Head of caudate nucleus (tissue), 42 donors: ENCODE results near the gene DLG5.

Experiments used
- DNase-seq, 42 donors: peaks; one replicate each; pipeline versions ENCODE4 v3.0.0 to v3.0.0-alpha.2; 2020 to 2021; ENCODE audit warnings: mixed read lengths in 7 of 42
- intact Hi-C: fragments of 100-400 bp; cut with DNase I; formaldehyde crosslinking; loops from one replicate; pipeline ENCODE4 v1.15.0; 2022

DLG5 gene

DNA sequence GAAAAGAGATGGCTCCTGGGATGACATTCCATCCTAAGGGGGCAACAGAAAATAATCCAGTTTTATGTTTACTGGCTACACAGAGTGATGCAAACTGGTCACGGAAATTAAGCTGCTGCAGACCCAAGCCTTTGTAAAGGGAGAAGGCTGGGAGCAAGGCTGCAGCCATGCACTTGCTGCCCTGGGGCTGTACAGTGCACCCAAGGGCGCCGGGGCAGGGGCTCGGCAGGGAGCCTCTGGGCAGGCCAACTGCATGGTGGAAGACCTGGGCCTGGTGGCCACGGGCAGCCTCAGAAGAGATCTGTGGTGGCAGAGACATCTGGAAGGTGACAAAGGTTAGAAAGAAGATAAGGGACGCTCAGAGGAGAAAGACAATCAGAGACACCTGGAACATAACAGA is 113.8 kb downstream of the DLG5 start:
- intact Hi-C loops, result no loop called here
- DNase-seq, result no peak

DNA sequence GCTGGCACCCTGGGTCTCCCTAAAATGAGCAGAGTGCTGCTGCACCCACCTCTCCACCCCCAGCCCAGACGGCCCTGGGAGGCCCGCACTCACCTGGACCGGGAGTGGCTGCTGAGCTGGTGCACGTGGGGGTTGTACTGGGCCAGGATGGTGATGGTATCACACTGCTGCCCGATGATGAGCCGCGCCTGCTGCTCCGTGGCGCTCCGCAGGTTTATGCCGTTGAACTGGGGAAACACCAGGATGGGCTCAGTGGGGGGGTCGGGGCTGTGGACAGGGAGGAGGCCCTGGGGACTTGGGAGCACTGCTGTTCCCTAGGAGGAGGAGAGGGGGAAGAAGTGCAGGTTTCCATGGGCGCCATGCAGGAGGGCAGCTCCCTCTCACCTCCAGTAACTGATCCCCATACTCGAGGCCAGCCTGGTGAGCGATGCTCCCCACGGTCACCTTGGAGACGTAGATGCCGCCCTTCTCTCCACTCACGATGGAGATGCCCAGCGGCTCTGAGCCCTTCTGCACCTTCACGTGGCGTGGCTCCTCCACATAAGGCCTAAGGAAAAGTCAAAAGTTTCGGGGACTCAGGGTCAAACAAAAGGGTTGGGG is 114.6 kb downstream of the DLG5 start:
- intact Hi-C loops, result no loop called here
- DNase-seq, result no peak

DNA sequence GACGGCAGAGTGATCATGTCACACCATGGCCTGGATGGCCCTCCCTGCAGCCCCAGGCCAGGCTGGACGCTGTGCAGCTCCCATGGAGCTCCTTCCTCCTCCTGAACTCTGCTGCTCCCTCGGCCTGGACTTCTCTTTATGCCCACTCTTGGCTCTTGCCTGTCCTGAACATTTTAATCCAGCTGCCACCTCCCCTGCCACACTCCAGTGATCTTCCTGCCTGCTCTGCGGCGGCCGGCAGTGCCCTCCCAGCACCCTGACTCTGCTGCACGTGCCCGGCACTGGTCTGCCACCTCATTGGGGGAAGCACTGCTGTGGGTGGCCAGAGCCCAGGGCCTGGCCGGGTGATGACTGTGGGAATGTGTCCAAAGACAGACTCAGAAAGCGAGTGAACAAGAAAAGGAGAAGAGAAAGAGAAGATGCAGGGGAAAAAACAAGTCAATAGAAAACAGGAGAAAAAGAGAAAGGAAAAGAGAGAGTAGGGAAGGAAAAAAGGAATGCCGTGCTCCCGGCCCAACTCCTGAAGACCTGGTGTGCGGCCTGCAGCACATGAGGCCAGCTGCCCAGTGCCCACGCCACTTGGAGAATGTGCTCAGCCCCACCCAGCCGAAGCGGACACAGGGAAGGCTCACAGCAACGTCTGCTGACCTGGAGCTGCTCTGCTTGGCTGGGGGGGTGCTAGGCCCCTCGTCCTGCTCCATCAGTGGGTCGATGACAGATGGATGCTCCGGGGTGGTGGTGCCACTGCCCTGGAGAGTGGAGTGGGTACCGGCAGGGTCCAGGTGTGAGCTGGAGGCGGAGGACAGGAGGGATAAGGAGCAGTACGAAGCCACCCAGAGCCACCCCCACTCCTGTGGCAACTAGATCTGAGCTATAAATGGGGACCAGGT is 115.9 kb downstream of the DLG5 start:
- intact Hi-C loops, result no loop called here
- DNase-seq, result peak in 1 of 42 donors; percentile 27

DNA sequence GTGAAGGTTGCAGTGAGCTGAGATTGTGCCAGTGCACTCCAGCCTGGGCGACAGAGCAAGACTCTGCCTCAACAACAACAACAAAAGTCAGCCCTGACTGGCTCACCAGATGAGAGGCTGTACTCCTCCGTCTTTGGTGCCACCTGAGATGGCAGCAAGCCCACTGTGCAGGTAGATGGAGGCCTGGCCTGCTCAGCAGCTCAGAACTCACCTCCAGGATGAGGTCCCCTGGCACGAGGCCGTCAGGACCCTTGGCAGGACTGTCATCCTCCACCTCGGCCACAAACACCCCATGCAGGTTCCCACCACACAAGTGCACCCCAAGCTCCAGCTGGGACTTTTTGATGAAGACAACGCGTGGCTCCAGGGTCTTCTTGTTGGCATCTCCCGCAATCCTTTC is 117.2 kb downstream of the DLG5 start:
- intact Hi-C loops, result no loop called here
- DNase-seq, result no peak

DNA sequence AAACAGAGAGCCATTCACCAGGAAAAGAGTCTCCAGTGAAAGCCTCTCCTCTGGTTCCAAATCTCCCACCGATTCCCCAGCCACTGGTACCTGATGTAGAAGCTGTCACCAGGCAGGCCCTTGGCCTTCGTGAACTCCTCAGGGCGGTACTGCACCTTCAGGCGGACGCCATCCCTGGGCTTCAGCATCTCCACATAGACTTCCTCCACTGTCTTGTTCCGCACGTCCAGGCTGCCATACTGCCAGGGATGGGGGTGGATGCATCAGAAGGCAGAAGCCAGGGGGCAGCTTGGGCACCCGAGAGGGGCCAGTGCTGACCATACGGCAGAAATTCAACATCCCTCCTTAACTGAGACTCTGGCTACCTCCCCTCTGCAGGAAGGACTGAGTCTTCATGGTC is 118.8 kb downstream of the DLG5 start:
- intact Hi-C loops, result no loop called here
- DNase-seq, result no peak

DNA sequence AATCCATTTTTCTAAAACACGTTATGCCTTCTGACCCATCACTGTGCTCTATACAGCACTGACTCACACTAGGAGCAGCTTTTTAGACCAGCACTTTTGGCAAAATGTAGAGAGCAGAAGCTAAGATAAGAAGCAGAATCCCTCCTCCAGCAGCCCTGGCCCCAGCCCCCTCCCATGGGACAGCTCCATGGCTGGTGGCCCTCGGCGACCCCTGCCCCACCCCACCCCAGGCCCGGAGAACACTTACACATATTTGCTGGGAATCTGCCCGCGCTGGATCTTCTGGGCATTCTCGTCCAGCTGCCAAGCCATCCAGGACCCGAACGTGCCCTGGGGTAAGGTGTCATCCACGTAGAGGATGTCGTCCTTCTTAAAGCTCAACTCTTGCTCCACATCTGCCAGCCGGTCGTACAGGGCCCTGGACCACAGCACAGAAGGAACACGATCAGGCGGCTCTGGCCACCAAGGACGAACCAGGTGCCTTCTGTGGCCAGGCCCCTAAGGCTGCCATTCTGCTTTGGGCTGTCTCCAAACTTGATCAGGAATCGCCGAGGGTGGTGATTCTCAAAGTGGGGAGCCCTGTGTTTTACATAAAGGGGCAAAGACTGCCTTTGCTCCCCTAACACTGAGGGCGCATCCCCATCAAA is 119.9 kb downstream of the DLG5 start:
- no peak for DNase-seq
- intact Hi-C loops, result no loop called here

DNA sequence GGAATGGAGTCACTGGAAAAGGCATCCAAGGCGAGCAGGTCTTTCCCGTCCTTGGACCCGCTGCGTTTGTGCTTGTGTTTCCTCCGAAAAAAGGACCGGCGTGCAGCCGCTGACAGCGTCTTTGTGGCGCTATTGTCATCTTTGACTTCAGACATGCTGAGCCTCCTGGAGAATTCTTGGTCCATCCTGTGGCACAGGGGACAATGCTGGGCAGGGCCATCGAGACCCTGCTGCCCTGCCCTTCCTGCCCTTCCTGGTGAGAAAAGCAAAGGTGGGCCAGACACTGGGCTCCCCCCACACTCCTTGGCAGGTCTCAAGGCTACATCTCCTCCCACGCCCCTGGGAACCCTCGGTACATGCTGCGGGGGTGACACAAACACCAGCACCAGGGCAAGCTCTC is 120.9 kb downstream of the DLG5 start:
- intact Hi-C loops, result no loop called here
- no peak for DNase-seq

DNA sequence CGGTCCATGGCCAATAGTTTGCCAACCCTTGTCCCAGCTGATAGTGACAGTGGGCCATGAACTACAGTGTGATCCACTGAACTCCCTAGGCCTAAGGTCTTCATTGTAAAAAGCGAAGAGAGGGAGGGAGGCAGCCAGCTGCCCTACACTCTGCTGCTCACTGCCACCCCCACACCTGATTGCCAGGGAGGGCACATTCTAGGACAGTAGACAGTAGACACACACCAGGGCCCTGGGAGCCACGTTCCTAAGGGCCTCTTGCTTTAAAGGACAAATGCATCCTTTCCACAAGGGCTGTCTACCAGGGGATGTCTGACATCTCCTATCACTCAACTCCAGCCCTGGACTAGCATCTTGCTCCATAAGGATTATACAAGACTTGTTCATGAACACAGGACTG is 122.2 kb downstream of the DLG5 start:
- DNase-seq, result no peak
- intact Hi-C loops, result no loop called here

DNA sequence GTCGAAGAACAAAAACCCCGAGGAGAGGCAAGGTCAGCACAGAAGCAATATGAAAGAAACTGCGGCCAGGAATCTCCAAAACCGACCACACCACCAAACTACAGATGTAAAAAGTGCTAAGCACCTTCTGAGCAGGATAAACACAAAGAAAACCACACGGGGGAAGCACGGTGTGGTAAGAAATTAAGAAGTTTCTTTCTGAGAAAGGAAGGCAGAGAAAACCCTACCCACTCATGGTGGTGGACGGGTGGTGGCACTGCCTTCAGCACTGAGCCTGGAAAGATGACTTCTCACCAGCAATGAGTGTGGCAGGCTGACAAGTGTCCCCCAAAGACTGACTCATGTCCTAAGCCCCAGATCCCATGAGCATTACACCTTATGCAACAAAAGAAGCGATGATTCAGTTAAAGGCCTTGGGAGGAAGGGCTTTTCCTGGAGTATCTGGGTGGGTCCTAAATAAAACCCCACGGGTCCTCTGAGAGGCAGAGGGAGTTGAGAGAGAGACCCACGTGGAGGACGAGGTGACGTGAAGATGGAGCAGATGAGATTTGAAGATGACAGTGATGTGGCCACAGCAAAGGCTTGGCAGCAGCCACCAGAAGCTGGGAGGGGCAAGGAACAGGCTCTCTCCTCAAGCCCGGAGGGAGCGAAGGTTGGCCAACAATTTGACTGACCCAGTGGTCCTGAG is 124.9 kb downstream of the DLG5 start:
- intact Hi-C loops, result no loop called here
- DNase-seq, result peak in 1 of 42 donors; percentile 43

DNA sequence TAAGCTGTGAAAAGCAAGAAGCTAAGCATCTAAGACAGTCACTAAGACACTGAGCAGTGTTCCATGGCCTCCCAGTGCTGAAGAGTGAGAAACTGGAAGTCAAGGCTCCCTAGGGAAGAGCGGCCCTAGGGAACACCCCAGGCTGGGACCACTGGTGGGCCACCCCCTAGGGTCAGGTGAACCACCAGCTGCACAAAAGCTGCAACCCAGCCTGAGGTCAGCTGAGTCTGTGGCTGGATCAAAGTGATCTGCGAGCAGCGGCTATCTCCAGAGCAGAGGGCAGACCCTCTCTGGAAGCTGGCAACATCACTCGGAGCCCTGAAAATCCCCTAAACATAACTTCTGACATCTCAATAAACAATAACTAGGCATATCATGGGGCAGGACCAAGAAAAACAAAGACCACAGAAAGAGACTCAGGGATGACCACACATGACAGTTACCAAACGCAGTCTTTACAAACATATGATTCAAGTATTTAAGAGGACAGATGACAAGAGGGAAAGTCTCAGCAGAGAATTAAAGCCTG is 125.8 kb downstream of the DLG5 start:
- DNase-seq, result no peak

DNA sequence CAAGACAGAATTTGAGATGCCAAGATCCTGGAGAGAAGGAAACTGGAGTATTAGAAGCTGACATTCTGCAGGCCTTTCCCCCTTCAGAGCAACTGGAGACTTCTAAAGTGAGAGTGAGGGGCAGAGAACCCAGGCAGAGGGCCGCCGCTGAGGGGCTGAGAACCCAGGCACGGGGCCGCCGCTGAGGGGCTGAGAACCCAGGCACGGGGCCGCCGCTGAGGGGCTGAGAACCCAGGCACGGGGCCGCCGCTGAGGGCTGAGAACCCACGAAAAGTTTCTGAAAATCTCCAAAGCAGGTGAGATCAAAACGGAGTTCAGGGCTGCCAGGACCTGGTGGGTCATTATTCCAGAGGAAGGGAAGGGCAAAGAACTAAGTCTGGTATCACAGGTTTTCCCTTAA is 126.2 kb downstream of the DLG5 start:
- no peak for DNase-seq

More for the DNA sequence above, 125.8 kb downstream of the DLG5 start:
- intact Hi-C loops, result no loop called here

DNA sequence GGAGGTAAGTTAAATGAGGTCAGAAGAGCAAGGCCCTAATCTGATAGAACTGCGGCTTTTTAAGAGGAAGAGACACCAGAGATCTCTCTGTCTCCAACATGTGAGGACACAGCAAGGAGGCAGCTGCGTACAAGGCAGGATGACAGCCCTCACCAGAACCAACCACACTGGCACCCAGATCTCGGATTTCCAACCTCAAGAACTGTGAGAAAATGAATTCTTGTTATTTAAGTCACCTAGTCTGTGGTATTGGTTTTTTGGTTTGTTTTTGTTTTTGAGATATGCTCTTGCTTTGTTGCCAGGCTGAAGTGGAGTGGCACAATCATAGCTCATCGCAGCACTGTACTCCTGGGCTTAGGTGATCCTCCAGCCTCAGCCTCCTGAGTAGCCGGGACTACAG is 127.2 kb downstream of the DLG5 start:
- no peak for DNase-seq
- intact Hi-C loops, result no loop called here

More for the DNA sequence above, 126.2 kb downstream of the DLG5 start:
- intact Hi-C loops, result no loop called here

DNA sequence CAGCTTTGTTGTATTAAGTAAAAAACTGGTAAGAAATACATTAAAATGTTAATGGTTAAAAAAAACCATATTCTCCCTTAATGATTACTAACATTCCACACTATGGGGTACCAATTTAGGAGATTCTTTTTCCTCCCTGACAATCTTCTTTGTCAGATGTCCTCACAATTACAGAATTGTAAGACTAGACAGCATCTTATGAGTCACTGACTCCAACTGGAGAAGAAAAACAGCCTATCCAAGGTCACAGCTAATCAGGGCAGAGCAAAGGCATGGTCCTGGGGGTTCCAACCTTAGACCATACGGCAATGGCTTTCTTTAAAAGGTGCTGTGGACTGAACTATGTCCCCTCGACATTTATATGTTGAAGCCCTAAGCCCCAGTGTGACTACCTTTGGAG is 127.6 kb downstream of the DLG5 start:
- no peak for DNase-seq
- intact Hi-C loops, result no loop called here

DNA sequence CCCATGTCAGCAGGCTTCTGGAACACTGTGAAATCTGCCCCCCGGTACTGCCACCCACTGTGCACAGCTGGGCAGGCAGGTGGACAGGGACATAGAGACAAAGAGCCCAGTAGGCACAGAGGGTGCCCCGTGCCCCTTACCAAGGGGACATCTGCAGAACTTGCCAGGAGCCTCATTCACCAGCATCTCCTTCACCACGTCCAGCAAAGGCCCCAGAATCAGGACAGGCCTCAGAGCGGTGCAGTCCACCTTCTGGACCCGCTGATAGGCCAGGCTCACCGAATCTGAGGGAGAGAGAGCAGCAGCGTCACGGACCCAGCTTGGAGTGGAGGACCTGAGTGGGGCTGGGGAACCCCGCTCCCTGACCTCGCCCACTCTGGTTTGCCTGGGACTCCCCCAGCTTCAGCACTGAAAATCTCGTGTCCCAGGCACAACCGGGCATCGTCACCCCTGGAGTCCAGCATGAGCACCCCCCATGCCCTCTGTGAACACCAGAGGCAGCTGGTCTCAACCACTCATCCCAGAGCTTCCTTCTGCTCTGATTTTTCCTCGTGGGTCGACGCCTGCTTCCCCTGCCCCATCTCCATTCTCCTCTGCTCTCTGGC is 130.1 kb downstream of the DLG5 start:
- intact Hi-C loops, result no loop called here

DNA sequence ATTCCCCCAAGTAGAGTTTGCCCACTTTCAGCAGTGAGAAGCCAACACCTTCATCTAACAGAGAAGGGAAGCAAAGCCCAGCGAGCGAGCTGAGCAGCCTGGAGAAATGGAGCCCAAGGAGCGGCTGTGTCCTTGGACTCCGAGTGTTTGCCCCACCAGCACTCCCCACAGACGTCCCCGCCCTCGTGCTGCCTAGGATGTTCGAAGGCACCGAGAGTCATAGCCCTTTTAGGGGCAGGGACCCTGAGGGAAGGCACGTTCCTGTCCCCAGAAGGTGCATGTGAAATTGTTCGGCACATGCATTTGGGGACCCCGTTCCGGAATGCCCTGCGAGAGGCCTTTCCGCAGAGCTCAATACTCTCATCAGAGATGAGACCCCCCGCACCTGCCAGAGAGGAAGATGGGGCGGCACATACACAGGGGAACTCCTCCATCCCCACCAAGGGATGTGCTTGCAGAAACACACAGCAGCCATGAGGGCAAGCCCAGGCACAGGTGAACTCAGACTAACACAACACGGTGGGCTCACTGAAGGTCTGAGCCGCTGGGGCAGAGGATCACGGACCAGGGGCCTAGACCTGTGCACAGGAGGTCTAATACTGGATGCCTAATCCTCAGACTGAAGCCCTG is 131.0 kb downstream of the DLG5 start:
- DNase-seq, result no peak
- intact Hi-C loops, result no loop called here

More for the DNA sequence above, 130.1 kb downstream of the DLG5 start:
- DNase-seq, result no peak

DNA sequence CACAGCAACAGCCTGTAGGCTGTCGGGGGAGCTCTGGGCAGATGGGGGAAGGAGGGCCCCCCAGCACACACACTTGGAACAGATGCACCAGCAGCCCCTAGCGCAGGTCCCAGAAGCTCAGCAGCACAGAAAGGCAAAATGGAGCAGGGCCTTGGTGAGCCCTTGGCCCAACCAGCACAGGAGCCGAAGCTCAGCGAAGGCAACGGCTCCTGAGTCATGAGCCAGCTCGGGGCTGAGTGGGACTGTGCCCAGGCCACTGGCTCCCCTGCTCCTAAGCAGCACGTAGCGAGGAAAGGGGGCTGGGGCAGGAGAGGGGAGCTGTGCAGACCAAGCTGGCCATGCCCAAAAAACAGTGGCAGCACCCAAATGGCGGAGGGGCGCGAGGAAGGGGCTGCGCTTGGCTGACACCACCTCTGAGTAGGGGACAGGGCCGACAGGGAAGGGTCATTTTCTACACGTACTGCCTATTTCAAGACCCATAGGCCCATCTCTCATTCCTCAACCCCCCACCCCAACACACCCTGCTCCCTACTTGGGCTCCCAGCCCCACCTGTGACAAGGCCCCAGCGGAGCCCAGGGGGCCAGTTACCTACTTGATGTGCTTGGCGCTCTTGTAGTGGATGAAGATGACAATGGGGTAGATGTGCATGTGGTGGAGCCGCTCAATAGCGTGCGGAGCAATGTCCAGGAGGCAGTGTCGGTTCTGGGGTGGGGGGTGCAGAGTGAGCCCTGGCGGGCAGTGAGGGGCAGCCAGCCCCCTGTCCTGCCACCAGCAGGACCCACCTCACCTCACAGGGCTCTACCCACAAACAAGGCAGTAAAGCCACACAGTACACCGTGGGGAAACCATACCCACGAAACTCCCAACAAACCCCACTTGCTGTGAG is 132.1 kb downstream of the DLG5 start:
- no peak for DNase-seq
- intact Hi-C loops, result no loop called here

DNA sequence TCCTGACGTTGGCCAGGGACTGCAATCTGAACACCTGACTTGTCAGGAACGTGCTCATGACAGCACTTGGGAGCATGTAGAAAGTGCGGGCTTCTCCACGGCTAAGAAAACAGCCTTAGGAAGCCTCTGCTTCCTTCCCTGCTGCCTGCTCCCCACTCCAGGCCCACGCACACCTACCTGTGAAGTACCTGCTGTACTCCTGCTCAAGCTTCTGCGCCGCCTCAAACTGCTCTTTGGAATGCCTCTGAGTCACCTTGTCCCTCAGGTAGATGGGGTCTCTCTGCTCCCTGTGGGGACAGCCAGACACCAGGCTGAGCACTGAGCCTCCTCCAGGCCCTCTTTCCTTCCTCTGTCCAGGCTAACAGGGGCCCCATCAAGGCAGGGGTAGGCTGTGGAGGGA is 132.7 kb downstream of the DLG5 start:
- DNase-seq, result peak in 39 of 42 donors; percentile 5 to 74 (median 48)
- intact Hi-C loops, result no loop called here

DNA sequence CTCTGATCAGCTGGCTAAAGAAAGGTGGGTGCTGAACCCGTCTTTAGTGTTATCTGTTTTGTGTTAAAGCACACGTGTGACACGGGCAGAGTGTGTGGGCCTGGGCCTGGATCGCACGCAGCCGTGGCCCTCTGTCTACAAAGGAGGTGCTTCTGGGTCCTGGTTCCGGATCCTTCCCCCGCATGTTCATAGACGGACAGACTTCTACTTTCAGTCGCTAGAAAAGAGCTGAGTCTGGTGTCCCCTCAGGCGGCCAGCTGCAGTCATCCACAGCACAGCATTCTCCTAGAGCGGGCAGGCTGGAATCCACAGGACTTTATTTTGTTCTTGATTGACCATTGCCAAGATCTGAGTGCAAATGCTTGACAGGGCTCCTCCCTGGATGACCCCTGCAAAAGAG is 134.4 kb downstream of the DLG5 start:
- intact Hi-C loops, result no loop called here
- DNase-seq, result no peak
